Epidermal melanocyte (primary cell): ENCODE results near the gene C19orf25.

Experiments
- DNase-seq: peaks from one replicate; pipeline ENCODE4 v3.0.0; 2011; ENCODE audit warnings: low spot score; ENCODE audit not compliant: insufficient read length

C19orf25 gene

GRCh38 chr19:1433119-1434039 is 45.6 kb downstream of the C19orf25 start:
- DNase-seq = no peak

GRCh38 chr19:1432507-1432887 is 46.5 kb downstream of the C19orf25 start:
- DNase-seq = no peak

- DNase-seq = no peak
These were observed 47.1 kb downstream of the C19orf25 start for GRCh38 chr19:1431759-1432506.

GRCh38 chr19:1430246-1430645 is 48.8 kb downstream of the C19orf25 start:
- DNase-seq = no peak

- DNase-seq = no peak
These were observed 49.3 kb downstream of the C19orf25 start for GRCh38 chr19:1429750-1430149.

GRCh38 chr19:1428738-1429391 is 50.1 kb downstream of the C19orf25 start:
- no peak for DNase-seq

- no peak for DNase-seq
These were observed 51.6 kb downstream of the C19orf25 start for GRCh38 chr19:1427221-1427920.

- no peak for DNase-seq
These were observed 52.3 kb downstream of the C19orf25 start for GRCh38 chr19:1426736-1427135.

GRCh38 chr19:1425902-1426301 is 53.1 kb downstream of the C19orf25 start:
- no peak for DNase-seq

- no peak for DNase-seq
These were observed 53.7 kb downstream of the C19orf25 start for GRCh38 chr19:1425102-1425837.

- DNase-seq = no peak
These were observed 54.6 kb downstream of the C19orf25 start for GRCh38 chr19:1424192-1424955.

GRCh38 chr19:1423436-1424191 is 55.4 kb downstream of the C19orf25 start:
- DNase-seq = no peak
